Activated CD4-positive, alpha-beta T cell treated with anti-CD3 and anti-CD28 coated beads, Interleukin-2, amount 10 ng/mL, durations not matched to agents 24 days and 14 days (primary cell): ENCODE data around the gene SNTB2. TPM values are rescaled to one million over a fixed set of nuclear protein-coding genes. Genes with fewer than 3 reads are reported as not detected.

Experiments used
- DNase-seq: peaks from one replicate; pipeline ENCODE4 v3.0.0; 2022
- H3K27ac Mint-ChIP-seq: one replicate; pipeline ENCODE4 v1.8.0; 2022; ENCODE audit warnings: mild to moderate bottlenecking, mixed read lengths
- H3K27me3 Mint-ChIP-seq: one replicate; pipeline ENCODE4 v1.8.0; 2022; ENCODE audit warnings: mixed read lengths
- H3K36me3 Mint-ChIP-seq: one replicate; pipeline ENCODE4 v1.8.0; 2022; ENCODE audit warnings: low read depth, mild to moderate bottlenecking, mixed read lengths
- H3K4me1 Mint-ChIP-seq: one replicate; pipeline ENCODE4 v1.8.0; 2021; ENCODE audit warnings: mixed read lengths
- H3K4me3 Mint-ChIP-seq: one replicate; pipeline ENCODE4 v1.8.0; 2022; ENCODE audit warnings: mild to moderate bottlenecking, moderate library complexity, mixed read lengths
- H3K9me3 Mint-ChIP-seq: one replicate; pipeline ENCODE4 v1.8.0; 2021; ENCODE audit warnings: mixed read lengths
- intact Hi-C: fragments of 100-400 bp; cut with micrococcal nuclease; formaldehyde crosslinking; loops from one replicate; pipeline ENCODE4 v1.15.1; 2023
- total RNA-seq: library from RNA; stranded (reverse); gene quantifications from 2 replicates; pipeline ENCODE4 v1.2.3, GENCODE V29; 2022

Gene SNTB2
- total RNA-seq, 1 donor from 2014 or later, result 23.3 TPM

DNA sequence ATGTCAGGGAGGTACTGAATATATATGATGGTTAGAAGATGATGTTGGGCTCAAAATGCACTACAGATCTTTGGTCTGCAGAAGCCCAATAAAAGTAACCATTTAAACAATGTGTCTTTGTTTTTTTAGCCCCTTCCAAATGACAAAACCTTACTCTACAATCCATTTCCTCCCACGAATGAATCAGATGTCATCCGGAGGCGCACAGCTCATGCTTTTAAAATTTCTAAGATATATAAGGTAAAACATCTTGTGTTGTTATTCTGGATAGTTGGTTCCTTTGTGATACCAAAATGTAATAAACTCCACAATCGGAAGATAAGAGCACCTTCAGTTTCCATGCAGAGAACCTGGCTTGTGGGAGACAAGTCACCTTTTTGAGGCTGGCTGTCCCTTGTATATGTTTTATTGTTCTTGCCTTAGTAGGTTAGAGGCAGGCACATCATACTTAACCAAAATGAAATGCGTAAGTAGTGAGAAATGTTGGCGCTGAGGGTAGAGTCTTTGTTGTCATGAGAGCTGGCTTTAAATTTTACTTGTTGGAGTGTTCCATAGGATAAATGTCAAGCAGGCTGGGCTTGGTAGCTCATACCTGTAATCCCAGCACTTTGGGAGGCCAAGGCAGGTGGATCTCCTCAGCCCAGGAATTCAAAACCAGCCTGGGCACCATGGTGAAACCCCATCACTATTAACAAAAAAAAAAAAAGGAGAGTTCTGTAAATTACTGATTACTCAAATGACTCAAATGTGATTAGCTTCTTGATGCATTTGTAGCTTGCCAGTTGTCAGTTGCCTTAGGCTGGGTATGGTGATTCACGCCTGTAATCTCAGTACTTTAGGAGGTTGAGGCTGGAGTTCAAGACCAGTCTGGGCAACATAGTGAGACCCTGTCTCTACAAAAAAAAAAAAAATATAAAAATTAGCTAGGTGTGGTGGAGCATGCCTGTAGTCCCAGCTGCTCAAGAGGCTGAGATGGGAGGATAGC is 19.7 kb upstream of the SNTB2 start:
- Mint-ChIP-seq H3K9me3 (no peaks in the 10 kb centered on the region), H3K36me3 (peaks cover 77% of the 10 kb centered on the region), H3K27ac (peak overlapping the region; percentile 91), H3K27me3 (no peaks in the 10 kb centered on the region), H3K4me1 (peaks cover 46% of the 10 kb centered on the region), H3K4me3 (peak overlapping the region; percentile 70)
- intact Hi-C loops, result loop anchor here (1.0 to 2.0 kb wide), 6 partner anchors 19 to 1076 kb away; partner anchors contain the start of genes CHTF8 and UTP4
- no peak for DNase-seq

DNA sequence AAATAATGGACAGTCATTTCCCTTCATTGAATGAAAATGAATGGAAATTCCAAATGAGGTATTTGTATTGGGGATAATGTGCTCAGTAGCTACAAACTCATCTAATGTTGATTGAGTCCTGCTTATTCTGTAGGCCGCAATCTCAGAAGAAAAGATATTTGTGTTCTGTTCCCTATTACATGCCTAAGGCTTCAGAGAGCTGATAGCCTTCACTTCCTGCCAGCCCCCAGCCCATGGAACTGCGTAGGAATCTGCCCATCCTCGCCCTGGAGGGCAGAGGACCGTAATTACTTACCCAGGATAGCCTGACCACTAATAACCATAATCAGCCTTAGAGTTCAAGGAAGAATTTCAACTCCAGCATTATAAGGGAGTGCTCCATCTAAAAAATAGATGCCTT is 17.9 kb upstream of the SNTB2 start:
- Mint-ChIP-seq H3K9me3 (no peaks in the 10 kb centered on the region), H3K4me3 (no peak overlapping the region), H3K27me3 (no peaks in the 10 kb centered on the region), H3K27ac (no peak overlapping the region), H3K4me1 (peaks cover 47% of the 10 kb centered on the region), H3K36me3 (peaks cover 74% of the 10 kb centered on the region)
- intact Hi-C loops, result no loop called here
- DNase-seq, result no peak

DNA sequence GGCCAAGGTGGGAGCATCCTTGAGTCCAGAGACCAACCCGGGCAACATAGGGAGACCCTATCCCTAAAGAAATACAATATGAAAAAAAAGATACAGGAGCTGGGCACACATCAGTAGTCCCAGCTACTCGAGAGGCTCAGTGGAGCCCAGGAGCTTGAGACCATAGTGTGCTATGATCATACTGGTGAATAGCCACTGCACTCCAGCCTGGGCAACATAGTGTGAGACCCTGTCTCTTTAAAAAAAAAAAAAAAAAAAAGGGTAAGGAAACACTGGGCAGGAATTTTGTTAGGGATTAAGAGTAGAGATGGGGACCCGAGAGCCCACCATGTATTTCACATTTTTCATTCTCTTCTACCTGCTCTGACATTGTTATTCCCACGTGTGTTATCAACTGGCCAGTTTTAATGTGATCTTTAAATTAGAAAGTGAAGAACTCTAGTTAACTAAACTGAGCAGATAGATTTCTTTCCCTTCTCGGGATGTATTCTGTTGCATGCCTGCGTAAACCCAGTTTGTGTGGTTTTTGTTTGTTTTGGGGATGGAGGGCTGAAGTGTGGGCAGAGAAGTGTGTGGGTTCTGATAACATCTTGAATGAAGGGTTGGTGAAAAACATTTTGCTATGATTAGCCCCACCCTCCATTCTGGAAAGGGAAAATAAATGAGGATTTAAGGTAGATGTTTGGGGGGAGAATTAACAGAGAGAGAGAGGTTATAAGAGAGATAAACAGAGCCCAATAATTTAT is 17.2 kb upstream of the SNTB2 start:
- H3K27me3 Mint-ChIP-seq, result no peaks in the 10 kb centered on the region
- no peaks in the 10 kb centered on the region for H3K9me3 Mint-ChIP-seq
- DNase-seq, result no peak
- peaks cover 47% of the 10 kb centered on the region for H3K4me1 Mint-ChIP-seq
- H3K27ac Mint-ChIP-seq, result peak overlapping the region; percentile 51
- peaks cover 69% of the 10 kb centered on the region for H3K36me3 Mint-ChIP-seq
- intact Hi-C loops, result no loop called here
- peak overlapping the region; percentile 1 for H3K4me3 Mint-ChIP-seq

DNA sequence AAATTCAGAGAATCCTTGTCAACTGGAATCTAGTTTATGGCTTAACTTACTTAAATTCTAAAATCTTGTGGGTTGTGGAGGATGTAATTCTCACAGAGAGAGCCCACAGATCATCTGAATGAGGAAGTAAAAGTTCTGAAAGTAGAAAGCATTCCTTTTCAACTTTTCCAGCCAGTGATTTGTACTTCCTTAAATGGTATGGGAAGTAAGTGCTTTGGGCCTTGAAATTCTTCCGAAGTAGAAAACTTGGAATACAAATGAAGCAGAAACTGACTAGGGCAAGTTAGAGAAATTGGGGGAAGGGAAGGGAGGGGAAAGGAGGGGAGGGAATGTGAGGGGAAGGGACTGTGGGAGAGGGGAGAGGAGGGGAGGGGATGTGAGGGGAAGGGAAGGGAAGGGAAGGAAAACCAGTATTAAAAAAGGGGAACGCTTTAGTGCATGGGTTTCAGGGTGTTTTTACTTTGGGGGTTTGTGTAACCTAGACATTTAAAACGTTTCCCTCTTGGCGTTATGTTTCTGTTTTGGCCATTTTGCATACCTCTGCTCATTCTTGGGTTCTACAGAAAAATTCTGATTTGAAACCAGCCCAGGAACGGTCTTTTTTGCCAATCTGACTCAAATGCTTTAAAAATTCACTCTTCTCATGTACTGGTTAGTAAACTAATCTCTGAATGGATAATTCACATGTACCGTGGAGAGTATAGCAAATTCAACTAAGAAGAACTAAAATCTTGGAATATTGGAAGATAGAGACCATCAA is 15.5 kb upstream of the SNTB2 start:
- Mint-ChIP-seq H3K4me1 (peaks cover 33% of the 10 kb centered on the region), H3K9me3 (no peaks in the 10 kb centered on the region), H3K36me3 (peaks cover 56% of the 10 kb centered on the region), H3K27ac (no peak overlapping the region), H3K27me3 (no peaks in the 10 kb centered on the region), H3K4me3 (no peak overlapping the region)
- no peak for DNase-seq
- intact Hi-C loops, result no loop called here

DNA sequence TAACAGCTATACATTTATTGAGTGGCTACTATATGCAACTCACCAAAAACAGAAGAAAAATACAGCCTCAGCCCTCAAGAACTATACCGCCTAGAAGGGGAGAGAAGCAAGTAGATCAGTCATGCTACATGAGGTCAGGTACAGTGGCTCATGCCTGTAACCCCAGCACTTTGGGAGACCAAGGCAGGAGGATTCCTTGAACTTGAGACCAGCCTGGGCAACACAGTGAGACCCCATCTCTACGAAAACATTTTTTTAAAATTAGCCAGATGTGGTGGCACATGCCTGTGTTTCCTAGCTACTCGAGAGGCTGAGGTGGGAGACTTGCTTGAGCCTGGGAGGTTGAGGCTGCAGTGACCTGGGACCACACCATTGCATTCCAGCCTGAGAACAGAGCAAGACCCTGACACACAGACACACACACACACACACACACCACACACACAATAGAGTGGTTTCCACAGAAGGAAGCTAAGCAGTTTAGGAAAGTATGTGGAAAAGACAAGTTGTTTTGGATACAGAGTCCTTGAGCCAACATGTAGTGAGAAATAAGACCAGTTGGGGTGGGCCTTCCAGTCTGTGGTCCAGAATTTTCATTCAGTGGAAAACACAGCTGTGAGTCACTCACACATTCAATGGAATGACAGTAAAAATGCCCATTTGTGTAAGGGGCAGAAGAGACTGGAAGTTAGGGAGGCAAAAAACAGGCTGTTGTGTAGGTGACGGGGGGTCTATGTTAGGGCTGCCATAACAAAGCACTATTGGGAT is 10.7 kb upstream of the SNTB2 start:
- Mint-ChIP-seq H3K27ac (no peak overlapping the region), H3K9me3 (no peaks in the 10 kb centered on the region), H3K36me3 (peaks cover 19% of the 10 kb centered on the region), H3K4me1 (peaks cover 13% of the 10 kb centered on the region), H3K27me3 (no peaks in the 10 kb centered on the region), H3K4me3 (no peak overlapping the region)
- intact Hi-C loops, result no loop called here
- DNase-seq, result no peak

DNA sequence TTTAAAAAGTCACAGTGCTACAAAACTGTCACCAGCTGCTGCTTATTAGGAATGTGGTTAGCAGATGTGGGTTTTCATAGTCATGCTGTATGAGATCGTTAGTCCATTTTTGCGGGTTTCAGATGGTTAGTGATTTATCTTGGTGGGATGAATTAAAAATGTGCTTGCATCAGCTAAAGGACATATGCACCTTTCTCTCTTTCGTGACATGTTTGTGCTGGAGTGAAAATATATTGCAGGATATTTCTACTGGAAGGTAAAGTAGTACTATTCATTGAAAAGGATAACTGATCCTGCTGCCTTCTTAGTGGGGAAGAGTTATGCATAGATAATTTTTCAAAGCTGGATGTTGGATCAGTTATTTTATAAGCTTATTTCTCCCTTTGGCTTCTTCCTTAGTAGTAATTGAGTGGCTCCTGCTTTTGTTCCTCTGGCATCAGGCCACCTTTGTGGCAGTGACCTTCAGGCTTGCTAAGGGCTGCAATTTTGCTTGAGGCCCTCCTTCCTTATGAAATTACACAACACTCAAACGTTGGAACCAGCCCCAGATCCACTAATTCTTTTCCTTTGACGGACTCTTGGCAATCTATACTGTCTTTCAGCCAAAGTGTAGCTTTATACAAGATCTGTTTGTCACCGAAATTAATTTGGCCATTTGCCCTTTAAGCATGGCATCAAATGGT is 7.5 kb upstream of the SNTB2 start:
- peaks cover 11% of the 10 kb centered on the region for H3K36me3 Mint-ChIP-seq
- H3K27me3 Mint-ChIP-seq, result no peaks in the 10 kb centered on the region
- peaks cover 12% of the 10 kb centered on the region for H3K4me1 Mint-ChIP-seq
- no peaks in the 10 kb centered on the region for H3K9me3 Mint-ChIP-seq
- H3K27ac Mint-ChIP-seq, result no peak overlapping the region
- DNase-seq, result no peak
- intact Hi-C loops, result no loop called here
- H3K4me3 Mint-ChIP-seq, result no peak overlapping the region

DNA sequence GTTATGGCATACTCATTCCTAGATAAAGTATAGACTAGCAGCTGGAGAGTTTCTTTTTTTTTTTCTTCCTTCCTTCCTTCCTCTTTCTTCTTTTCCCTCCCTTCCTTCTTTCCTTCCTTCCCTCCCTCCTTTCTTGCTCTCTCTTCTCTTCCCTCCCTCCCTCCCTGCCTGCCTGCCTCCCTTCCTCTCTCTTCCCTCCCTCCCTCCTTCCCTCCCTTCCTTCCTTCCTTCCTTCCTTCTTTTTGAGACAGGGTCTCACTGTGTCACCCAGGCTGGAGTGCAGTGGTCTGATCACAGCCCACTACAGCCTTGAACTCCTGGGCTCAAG is 7.0 kb upstream of the SNTB2 start:
- H3K27ac Mint-ChIP-seq, result no peak overlapping the region
- intact Hi-C loops, result no loop called here
- DNase-seq, result no peak
- no peaks in the 10 kb centered on the region for H3K27me3 Mint-ChIP-seq
- H3K4me1 Mint-ChIP-seq, result peaks cover 16% of the 10 kb centered on the region
- H3K9me3 Mint-ChIP-seq, result no peaks in the 10 kb centered on the region
- peaks cover 13% of the 10 kb centered on the region for H3K36me3 Mint-ChIP-seq
- no peak overlapping the region for H3K4me3 Mint-ChIP-seq

DNA sequence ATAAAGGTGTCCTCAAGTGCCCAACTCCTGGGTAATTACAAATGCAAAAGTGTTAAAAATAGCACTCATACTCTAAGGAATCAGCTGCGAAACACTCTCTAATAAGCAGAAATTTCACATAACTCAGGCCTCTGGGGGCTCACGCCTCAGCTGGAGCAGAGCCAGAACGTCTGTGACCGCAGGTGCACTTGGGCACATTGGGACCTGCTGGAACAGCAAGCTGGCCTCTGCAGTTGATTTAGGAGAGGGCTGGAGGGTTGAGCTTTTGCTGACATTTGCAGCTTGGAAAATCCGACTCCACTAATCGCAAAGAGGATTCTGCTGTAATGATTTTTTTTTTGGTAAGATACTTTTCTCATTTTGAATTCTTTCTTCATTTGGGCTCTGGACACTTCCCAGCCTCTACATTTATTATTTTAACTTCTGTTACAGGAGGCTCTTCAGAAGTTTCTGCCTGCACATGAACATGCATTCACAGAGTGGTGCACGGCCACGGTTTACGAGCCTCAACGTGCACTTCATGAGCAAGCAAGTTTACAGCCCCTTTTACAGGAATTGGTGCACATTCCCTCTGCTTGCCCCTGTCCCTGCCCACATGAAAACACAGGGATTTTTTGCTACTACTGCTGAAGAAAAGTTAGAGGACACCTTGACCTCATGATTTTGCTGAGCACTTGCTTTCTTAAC is 4.1 kb upstream of the SNTB2 start:
- Mint-ChIP-seq H3K27me3 (no peaks in the 10 kb centered on the region), H3K4me3 (no peak overlapping the region), H3K27ac (no peak overlapping the region), H3K9me3 (no peaks in the 10 kb centered on the region), H3K36me3 (peaks cover 11% of the 10 kb centered on the region), H3K4me1 (peaks cover 28% of the 10 kb centered on the region)
- intact Hi-C loops, result no loop called here
- DNase-seq, result no peak

DNA sequence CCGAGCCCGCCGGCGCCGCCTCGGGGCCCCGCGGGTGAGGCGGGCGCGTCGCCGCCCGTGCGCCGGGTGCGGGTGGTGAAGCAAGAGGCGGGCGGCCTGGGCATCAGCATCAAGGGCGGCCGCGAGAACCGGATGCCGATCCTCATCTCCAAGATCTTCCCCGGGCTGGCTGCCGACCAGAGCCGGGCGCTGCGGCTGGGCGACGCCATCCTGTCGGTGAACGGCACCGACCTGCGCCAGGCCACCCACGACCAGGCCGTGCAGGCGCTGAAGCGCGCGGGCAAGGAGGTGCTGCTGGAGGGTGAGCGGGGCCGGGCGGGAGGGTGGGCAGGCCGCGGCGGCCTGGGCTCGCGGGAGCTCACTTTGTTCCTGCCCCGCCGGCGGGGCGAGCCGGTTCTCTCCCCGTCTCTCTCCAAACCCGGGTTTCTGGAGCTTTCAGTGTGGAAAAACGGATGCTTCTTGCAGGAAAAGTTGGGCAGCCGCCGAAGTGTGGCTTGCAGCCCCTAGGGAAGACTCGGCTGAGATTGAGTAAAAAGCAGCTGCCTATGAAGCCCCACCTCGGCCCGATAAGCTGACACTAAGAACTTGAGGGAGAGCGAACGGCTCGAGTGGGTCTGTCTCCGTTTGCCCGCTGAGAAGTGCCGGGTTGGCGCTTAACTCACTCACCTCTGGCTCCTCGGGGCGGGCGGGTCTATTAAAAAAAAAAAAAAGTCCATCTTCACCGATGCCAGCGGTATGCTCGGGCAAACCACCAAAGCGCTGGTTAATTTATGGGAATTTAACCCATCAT is 677 bp downstream of the SNTB2 start:
- H3K27me3 Mint-ChIP-seq, result no peaks in the 10 kb centered on the region
- peaks cover 45% of the 10 kb centered on the region for H3K4me1 Mint-ChIP-seq
- peak overlapping the region; percentile 84 for H3K27ac Mint-ChIP-seq
- intact Hi-C loops, result loop anchor here (1.0 to 5.0 kb wide), 3 partner anchors 17 to 124 kb away; partner anchors contain the start of genes CHTF8, UTP4 and VPS4A
- DNase-seq, result peak; percentile 85
- no peaks in the 10 kb centered on the region for H3K9me3 Mint-ChIP-seq
- H3K4me3 Mint-ChIP-seq, result peak overlapping the region; percentile 95
- H3K36me3 Mint-ChIP-seq, result peaks cover 20% of the 10 kb centered on the region

DNA sequence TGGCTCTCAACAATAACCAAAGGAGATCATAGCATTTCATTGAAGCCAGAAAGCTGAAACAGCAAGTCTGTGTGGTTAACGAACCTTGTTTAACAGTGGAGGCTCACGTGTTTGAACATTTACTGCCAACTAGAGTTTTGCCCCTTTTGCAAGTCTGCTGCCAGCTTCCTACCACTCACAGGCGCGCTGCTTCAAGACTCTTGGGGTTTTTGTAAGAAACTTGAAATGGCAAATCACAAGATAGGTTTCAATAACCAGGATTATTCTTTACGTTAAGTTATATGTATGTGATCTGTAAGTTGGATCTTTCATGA is 1.2 kb downstream of the SNTB2 start:
- no peak for DNase-seq
- H3K27me3 Mint-ChIP-seq, result no peaks in the 10 kb centered on the region
- peaks cover 21% of the 10 kb centered on the region for H3K36me3 Mint-ChIP-seq
- intact Hi-C loops, result loop anchor here (5.0 kb wide), 1 partner anchor 56 kb away; the partner anchor contains the start of genes CHTF8 and UTP4
- H3K27ac Mint-ChIP-seq, result peak overlapping the region; percentile 84
- H3K9me3 Mint-ChIP-seq, result no peaks in the 10 kb centered on the region
- H3K4me1 Mint-ChIP-seq, result peaks cover 47% of the 10 kb centered on the region
- peak overlapping the region; percentile 95 for H3K4me3 Mint-ChIP-seq

DNA sequence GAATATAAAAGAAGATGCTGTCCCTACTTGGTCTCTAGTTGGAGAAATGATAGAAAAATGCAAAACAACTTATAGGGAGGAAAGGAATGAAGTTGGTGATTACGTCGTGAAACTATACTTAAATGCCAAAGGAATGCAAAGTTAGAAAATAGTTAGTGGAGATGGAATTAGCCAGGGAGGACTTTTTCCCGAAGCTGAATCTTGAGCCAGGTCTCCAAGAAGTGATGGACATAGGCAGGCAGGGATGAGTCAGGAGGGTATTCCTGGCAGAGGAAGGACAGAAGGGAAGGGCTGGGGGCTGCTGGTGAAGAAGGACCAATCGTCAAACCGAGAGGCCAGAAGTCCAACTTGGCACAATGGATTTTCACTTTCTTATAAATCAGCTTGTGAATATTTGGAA is 1.8 kb downstream of the SNTB2 start:
- DNase-seq, result no peak
- intact Hi-C loops, result loop anchor here (5.0 kb wide), 1 partner anchor 56 kb away; the partner anchor contains the start of genes CHTF8 and UTP4
- H3K4me1 Mint-ChIP-seq, result peaks cover 46% of the 10 kb centered on the region
- no peaks in the 10 kb centered on the region for H3K27me3 Mint-ChIP-seq
- H3K27ac Mint-ChIP-seq, result no peak overlapping the region
- peaks cover 20% of the 10 kb centered on the region for H3K36me3 Mint-ChIP-seq
- H3K9me3 Mint-ChIP-seq, result no peaks in the 10 kb centered on the region
- peak overlapping the region; percentile 95 for H3K4me3 Mint-ChIP-seq
